HS-5 (cell line): ENCODE data around the gene CACNA1H.
"Not testable (repeated sequence)": the region's sequence is repeated elsewhere in the genome, so short reads cannot be mapped to it uniquely, and the experiment has no call there.

Experiments
- DNase-seq: peaks from one replicate; pipeline ENCODE4 v3.0.0-alpha.2; 2012; ENCODE audit warnings: low read depth

Gene CACNA1H

DNA sequence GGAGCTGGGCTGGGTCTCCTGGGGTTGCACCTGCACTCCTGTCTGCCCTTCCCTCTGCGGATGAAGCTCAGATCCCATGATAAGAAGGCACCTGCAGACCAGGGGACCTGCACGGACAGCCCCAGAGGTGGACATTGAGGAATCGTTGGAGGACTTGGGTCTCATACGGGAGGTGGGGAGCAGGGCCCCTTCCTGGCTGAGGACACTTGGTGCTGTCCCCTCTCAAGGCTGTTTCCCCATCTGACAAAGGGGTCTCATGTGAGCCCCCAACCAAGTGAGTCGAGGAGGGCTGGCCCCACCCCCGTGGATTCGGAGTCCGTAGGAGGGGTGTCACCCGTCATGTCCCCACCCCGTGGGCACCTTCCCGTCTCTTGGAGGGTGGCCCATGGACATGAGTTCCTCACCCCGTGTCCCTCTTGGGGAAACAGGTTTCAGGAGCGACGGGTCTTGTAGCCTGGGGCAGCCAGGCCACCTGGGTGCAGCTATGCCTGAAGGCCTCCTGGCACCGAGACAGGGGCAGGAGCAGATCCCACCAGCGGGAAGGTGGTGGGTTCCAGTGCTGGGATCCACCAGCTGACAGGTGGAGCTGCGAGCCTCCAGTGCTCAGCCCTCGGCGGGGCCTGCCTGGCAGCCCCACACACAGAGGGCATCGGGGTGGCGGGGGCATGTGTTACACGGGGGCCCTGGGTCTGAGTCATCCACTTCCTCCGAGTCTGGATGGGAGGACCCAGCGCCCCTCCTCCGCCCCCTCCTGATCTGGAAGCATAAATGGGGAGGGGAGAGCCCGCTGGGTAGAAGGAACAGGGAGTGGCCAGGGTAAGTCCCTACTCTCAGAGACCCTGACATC lies 102.6 kb downstream of the CACNA1H start, which contains the start of gene TPSD1:
Gene TPSD1, plus strand, starts transcription at position 794 of the 847 bp plus-strand sequence. CDS start 212 bp downstream, outside the sequence.
- not testable (repeated sequence) for DNase-seq

DNA sequence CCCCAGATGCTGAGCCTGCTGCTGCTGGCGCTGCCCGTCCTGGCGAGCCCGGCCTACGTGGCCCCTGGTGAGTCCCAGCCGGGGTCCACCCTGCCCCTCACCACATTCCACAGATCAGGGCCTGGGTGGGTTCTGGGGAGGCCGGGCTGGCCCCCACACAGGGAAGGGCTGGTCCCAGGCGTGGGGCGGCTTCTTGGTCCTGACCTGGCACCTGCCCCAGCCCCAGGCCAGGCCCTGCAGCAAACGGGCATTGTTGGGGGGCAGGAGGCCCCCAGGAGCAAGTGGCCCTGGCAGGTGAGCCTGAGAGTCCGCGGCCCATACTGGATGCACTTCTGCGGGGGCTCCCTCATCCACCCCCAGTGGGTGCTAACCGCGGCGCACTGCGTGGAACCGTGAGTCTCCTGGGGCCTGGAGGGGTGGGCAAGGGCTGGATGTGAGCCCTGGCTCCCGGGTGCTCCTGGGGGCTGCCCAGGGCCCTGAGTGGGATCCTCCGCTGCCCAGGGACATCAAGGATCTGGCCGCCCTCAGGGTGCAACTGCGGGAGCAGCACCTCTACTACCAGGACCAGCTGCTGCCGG lies 103.5 kb downstream of the CACNA1H start:
- not testable (repeated sequence) for DNase-seq

DNA sequence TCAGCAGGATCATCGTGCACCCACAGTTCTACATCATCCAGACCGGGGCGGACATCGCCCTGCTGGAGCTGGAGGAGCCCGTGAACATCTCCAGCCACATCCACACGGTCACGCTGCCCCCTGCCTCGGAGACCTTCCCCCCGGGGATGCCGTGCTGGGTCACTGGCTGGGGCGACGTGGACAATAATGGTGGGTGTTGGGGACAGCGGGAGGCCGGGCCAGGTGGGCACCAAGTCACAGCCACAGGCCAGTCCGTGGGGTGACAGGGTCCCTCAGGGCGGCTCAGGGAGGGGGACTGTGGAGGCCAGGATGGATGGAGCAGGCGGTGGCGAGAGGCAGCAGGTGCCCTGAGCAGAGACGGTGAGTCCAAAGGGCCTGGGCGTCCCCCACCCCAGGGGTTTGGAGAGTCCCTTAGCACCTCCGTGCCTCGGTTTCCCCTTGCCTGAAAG lies 104.0 kb downstream of the CACNA1H start:
- DNase-seq: no peak

DNA sequence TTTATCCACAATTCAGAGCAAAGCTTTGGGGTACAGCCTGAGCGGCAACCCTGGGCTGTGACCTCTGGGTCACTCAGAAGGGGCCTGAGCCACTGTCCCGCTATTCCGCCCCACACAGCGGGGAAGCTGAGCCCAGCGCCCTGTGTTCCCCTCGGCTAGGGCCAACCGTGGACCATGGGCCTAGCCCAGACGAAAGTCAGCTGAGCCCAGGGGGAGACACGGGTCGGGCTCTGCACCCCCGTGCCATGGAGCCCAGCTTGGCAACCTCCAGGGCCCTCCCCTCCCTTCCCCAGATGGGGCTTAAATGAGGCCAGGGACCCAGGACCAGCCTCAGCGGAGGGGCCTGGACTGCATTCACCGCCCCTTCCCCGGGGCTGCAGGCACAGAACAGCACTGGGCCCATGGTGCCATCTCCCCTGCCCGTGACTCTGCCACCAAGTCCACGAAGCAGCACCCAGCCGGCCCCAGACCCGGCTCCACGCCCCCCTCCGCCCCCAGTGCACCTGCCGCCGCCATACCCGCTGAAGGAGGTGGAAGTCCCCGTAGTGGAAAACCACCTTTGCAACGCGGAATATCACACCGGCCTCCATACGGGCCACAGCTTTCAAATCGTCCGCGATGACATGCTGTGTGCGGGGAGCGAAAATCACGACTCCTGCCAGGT lies 104.8 kb downstream of the CACNA1H start:
- no peak for DNase-seq

DNA sequence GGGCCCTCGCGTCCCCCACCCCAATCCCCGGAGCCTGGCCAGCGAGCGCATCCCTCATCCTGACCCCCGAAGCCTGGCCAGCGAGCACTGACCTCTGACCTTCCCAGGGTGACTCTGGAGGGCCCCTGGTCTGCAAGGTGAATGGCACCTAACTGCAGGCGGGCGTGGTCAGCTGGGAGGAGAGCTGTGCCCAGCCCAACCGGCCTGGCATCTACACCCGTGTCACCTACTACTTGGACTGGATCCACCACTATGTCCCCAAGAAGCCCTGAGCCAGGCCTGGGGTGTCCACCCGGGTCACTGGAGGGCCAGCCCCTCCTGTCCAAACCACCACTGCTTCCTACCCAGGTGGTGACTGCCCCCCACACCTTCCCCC lies 105.3 kb downstream of the CACNA1H start:
- no peak for DNase-seq

DNA sequence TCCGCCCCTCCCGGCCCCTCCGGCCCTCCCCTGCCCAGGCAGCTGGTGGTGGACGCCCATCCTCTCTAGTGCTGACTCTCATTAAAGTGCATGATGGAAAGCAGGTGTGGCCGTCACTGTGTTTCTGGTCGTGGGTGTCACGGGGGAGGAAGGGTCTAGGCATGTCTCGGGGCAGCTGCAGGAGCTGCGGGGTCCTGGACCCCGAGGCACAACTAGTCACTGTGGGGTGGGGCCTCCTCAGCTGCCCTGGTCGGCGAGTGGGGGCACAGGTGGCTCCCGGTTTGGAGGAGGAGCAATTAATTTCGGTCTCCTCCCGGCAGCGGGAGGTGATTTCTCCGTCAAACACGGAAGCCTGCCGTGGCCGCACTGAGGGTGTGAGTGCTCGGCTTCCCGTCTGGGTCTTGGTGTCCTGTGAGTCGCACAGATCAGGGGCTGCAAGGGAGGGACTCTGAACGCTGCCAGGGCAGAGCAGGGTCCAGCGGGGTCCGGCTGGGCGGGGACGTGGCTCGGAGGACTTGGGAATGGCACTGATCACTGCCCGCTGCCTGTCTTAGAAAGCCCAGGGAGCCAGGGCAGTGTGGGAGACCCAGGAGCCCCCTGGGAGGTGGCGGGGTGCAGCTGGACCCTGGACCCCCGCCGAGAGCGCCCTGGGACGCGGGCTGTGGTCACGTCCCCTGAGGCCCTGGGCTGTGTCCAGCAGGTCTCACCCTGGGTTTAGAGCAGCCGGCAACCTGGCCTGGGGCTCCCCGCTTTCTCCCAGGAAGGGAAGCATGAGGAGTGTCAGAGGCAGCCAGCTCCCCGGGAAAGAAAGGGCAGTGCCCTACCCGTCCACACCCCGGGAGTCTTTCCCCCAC lies 106.2 kb downstream of the CACNA1H start:
- DNase-seq: no peak

DNA sequence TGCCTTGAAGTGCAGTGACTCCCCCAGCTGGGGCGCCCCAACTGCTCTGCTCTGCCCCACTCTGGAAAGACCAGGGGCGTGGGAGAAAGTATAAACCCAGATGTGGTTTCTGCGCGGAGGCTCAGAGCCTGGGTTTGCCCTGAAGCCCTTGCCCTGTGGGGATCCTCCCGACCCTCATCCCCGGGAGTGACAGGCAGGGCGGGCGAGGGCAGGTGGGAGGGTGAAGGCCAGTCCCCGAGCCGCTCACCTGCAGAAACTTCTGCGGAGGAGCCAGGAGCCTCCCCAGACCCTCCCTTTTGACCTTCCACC lies 106.8 kb downstream of the CACNA1H start:
- no peak for DNase-seq

DNA sequence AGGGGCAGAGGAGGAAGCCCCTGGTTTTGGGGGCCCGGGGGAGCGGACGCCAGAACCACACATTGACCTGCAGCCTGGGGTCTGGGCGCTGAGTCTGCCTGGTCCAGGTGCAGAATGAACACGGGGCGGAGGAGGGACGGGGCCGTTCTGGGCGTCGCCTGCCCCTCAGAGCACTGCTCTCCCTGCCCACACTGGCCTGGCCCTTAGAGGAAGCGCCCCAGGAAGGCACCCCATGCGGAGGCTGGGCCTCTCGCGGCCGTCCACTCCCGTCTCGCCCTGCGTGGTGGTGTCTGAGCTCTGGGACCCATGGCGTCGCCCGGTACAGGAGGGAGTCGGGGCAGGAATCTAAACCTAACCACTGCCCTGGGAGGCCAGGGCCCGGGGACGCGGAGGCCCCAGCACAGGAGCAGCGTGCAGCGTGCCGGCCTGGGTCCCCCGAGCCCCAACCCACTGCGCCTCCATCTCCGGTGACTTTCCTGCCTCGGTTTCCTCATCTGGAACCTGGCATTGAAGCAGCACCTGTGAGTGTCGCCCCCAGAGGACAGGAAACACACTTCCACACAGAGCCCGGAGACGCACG lies 107.3 kb downstream of the CACNA1H start:
- DNase-seq: no peak

DNA sequence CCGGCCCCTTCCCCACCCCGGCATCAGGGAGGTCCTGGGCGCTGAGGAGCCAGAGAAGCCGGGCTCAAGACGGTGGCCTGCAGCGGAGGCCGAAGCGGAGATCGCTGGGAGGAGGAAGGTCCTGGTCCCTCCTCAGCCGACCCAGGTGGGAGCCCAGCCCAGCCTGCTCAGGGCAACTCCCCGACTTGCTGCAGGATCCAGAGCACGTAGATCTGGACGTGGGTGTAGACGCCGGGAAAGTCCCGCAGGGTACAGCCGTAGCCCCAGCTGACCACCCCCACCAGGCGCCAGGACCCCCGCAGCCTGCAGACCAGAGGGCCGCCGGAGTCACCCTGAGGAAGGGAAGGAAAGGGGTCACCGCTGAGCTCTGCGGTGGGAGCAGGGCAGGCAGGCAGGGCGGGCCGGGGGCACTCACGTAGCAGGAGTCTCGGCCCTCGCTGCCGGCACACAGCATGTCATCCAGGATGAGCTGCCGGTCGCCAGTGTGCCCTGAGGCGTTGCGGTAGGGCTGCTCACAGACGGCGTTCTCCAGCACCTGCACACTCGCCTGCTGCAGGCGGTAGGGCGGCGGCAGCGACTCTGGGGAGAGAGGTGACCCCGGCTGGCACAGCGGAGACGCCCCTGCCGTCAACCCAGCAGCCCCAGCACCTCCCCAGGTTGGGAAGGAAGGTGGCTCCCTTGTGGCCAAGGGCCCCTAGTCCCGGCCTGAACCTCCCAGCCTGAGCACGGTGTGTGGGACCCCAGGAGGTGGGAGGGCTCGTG lies 108.4 kb downstream of the CACNA1H start:
- DNase-seq: no peak

DNA sequence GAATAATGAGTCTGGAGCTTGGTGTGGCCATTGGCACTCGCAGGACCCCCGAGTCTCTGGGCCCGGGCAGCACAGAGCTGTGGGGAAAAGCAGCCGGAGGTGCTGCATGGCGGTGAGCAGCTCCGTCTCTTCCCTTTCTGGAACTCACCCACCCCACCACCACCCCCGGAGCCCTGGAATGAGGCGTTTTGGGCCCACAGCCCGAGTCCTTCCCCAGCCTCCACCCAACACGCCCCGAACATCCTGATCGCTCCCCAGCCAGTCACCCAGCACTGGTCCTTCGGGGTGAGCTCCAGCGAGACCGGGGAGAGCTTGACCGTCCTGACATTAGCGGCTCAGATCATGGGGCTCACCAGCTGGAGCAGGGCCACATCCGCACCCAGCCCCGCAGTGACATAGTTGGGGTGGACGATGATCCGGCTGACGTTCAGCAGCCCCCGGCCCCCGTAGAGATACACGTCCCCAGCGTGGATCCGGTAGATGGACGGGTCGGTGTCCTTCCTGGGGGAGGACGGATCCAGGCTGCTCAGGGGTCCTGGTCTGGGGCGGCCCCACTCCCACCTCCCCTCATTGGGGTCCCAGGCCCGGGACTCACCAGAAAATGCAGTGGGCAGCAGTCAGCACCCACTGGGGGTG lies 109.4 kb downstream of the CACNA1H start:
- no peak for DNase-seq

DNA sequence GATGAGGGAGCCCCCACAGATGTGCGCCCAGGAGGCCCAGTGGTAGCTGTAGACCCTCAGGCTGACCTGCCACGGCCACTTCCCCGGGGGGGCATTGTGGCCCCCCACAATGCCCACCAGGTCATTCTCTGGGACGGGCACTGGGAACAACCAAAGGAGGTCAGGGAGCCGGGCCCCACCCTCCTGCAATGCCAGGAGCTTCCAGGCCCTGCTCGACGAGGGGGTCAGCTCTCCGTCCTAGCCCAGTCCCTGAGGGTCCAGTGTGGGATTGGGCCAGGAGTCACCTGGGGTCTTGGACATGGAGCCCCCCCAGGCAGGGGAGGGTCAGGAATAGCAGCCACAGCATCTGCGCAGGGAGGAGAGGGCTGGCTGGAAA lies 109.9 kb downstream of the CACNA1H start:
- no peak for DNase-seq

DNA sequence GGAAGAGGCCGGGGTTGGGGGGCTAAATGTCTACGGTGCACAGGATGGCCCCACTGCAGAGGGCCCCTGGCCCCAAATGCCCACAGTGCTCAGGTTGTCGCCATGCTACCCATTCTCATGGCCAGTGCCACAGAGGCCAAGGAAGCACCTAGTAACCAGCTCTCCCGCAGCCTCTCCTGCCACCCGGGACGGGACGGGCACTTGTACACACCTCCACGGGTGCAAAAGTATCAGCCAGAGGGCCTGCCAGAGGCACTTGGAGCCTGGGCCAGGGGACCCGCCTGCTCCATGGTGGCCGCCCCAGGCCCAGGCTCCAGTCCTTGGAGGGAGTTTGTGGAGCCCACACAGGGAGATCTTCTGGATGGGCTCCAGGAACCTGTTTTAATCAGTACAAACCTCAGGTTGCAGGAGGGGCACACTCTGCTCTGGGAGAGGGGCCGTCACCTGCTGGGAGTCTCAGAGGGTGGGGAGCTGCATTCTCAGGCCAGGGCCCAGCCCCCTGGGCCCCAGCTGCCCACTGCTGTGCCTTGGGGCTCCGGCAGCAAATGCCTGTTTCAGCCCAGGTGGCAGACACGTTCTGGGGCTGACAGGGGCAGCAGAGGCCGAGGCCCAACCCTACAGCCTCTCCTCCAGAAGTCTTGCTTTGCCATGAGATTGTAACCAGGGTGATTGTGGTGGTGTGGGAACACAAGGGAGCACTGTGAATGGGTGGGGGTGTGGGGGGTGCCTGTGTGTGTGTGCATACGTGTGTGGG lies 110.9 kb downstream of the CACNA1H start:
- no peak for DNase-seq

DNA sequence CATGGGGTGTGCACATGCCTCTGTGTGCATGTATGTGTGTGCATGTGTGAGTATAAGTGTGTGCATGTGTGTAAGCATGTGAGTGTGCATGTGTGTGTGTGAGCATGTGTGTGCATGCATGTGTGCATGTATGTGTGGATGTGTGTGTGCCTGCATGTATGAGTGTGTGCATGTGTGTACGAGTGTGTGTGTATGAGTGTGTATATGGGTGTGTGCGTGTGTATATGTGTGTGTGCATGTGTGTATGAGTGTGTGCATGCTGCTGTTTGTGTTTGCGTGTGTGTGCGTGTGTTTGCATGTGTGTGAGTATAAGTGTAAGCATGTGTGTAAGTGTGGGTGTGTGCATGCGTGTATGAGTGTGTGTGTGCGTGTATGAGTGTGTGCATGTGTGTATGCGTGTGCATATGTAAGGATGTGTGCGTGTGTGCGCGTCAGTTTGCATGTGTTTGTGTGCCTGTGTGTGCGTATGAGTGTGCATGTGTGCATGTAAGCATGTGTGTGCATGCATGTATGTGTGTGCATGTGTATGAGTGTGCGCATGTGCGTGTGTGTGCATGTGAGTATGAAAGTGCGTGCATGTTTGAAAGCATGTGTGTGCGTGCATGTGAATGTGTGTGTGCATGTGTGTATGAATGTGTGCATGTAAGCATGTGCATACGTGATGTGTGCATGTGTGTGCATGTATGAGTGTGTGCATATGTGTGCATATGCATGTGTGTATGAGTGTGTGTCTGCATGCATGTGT lies 111.6 kb downstream of the CACNA1H start:
- no peak for DNase-seq

DNA sequence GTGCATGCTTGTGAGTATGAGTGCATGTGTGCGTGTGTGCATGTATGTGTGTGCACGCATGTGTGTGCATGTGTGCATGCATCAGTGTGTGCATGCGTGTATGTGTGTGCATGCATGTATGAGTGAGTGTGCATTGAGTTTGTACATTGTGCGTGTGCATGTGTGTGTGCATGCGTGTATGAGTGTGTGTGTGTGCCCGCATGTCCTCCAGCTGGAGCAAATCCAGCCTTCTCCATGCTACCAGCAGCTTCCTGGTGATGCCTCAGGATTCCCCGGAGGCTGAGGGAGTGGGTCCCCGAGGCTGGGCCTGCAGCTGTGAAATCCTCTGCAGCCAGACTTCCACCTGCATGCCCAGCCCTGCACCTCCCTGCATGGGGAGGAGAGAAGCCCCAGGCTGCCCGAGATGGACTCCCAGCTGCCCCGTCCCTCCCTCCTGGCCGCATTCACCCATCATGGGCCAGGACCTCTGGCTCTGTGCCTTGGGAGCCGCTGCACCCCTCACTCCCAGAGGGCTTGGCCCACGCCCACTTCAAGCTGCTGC lies 112.3 kb downstream of the CACNA1H start:
- no peak for DNase-seq

DNA sequence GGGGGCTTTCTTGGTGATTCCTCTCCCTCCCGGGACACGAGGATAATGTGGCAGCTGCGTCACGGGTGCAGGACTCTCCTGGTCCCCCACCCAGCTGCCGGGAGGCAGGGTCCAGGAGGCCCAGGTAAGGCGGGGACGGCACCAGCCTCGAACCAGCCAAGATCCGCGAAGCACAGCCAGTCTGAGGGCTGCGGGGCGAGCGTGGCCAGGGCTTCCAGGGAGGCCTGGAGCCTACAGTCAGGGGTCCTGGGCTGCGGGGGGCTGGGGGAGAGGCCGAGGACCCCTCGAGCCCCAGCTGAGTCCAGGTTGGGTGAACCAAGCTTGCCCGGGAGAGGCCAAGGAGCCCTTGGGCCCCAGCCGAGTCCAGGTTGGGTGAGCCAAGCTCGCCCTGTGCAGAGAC lies 112.9 kb downstream of the CACNA1H start:
- DNase-seq: no peak

DNA sequence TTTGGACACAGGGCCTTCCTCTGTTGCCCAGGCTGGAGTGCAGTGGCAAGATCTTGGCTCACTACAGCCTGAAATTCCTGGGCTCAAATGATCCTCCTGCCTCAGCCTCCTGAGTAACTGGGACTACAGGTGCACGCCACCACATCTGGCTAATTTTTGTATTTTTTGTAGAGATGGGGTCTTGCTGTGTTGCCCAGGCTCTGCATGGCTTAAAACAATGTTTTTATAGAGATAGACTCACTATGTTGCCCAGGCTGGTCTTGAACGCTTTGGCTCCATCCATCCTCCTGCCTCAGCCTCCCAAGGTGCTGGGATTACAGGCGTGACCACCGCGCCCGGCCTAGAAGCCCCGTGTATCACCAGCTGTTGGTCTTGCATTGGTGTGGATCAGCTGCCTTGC lies 116.5 kb downstream of the CACNA1H start:
- DNase-seq: not testable (repeated sequence)

DNA sequence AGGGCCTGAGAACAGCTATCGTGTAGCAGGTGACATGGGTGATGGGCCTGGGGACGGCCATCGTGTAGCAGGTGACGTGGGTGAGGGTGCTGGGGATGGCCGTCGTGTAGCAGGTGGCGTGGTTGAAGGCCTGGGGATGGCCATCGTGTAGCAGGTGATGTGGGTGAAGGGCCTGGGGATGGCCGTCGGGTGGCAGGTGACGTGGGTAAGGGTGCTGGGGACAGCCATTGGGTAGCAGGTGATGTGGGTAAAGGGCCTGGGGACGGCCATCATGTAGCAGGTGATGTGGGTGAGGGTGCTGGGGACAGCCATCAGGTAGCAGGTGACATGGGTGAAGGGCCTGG lies 118.4 kb downstream of the CACNA1H start:
- DNase-seq: no peak
